ENCODE data around the gene PAM.
"Not testable (repeated sequence)": the region's sequence is repeated elsewhere in the genome, so short reads cannot be mapped to it uniquely, and the experiment has no call there.

DNA sequence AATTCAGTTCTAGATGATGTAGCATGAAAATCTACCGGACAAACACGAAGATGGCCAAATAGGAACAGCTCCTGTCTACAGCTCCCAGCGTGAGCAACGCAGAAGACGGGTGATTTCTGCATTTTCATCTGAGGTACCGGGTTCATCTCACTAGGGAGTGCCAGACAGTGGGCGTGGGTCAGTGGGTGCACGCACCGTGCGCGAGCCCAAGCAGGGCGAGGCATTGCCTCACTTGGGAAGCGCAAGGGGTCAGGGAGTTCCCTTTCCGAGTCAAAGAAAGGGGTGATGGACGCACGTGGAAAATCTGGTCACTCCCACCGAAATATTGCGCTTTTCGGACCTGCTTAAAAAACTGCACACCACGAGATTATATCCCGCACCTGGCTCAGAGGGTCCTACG lies 291.6 kb downstream of the PAM start:
- TF ChIP-seq CTCF, POLR2A (IDR thresholded peaks at IDR 0.05): not testable (repeated sequence)
